Naive thymus-derived CD4-positive, alpha-beta T cell (primary cell): ENCODE measurements around the gene AMBN. TPM values are rescaled to one million over a fixed set of nuclear protein-coding genes. Genes with fewer than 3 reads are reported as not detected.
"Not testable (repeated sequence)": the region's sequence is repeated elsewhere in the genome, so short reads cannot be mapped to it uniquely, and the experiment has no call there.

Experiments used
- ATAC-seq: fragments of 150-1000 bp; cut with Tn5 transposase; 2 replicates; pipeline ENCODE4 v1.10.0; 2021; ENCODE audit warnings: mild to moderate bottlenecking, moderate library complexity
- CTCF ChIA-PET: fragments of 350-600 bp; sonication (Branson Sonifier 250); formaldehyde crosslinking; loops from one replicate; lab custom pipeline; 2021; ENCODE audit warnings: antibody characterized with exemption; lab: Charles Lee
- POLR2A ChIA-PET: fragments of 350-600 bp; sonication (Branson Sonifier 250); formaldehyde crosslinking; loops from one replicate; lab custom pipeline; 2021; ENCODE audit warnings: antibody characterized with exemption, inconsistent platforms; lab: Charles Lee
- DNase-seq, 9 donors: peaks; one replicate each; pipeline versions ENCODE4 v3.0.0 to v3.0.0-alpha.2; 2020 to 2022; ENCODE audit warnings: mixed read lengths in 1 of 9
- H3K27ac ChIP-seq: one replicate; pipeline ENCODE4 v1.7.0; 2013; ENCODE audit warnings: mild to moderate bottlenecking, low read depth, low read length, moderate library complexity
- H3K27me3 ChIP-seq, 2 donors: one replicate each; pipeline ENCODE4 v1.7.0; 2013; ENCODE audit warnings: low read length in 2 of 2, mild to moderate bottlenecking in 2 of 2, moderate library complexity in 2 of 2; ENCODE audit not compliant: control insufficient read depth in 2 of 2, insufficient read depth in 2 of 2
- H3K36me3 ChIP-seq, 3 experiments: 1 replicate in 2 of 3; 2 replicates in 1 of 3; pipeline ENCODE4 v1.7.0; 2013; ENCODE audit warnings: low read length in 3 of 3, mild to moderate bottlenecking in 3 of 3, moderate library complexity in 1 of 3; ENCODE audit not compliant: insufficient read depth in 3 of 3, control insufficient read depth in 2 of 3
- H3K4me1 ChIP-seq, 2 donors: one replicate each; pipeline ENCODE4 v1.7.0; 2013; ENCODE audit warnings: low read length in 2 of 2, mild to moderate bottlenecking in 2 of 2, moderate library complexity in 1 of 2; ENCODE audit not compliant: control insufficient read depth in 2 of 2, insufficient read depth in 2 of 2
- H3K4me3 ChIP-seq: 2 replicates; pipeline ENCODE4 v1.7.0; 2013; ENCODE audit warnings: mild to moderate bottlenecking, low read length
- H3K9me3 ChIP-seq, 3 experiments: 1 replicate in 2 of 3; 2 replicates in 1 of 3; pipeline ENCODE4 v1.7.0; 2013; ENCODE audit warnings: low read length in 3 of 3; ENCODE audit not compliant: control insufficient read depth in 2 of 3
- H3K27ac Mint-ChIP-seq, 9 donors: one replicate each; pipeline ENCODE4 v1.8.0; 2020 to 2022; ENCODE audit warnings: mixed read lengths in 9 of 9, mild to moderate bottlenecking in 8 of 9, moderate library complexity in 5 of 9, inconsistent platforms in 2 of 9
- H3K27me3 Mint-ChIP-seq, 5 donors: one replicate each; pipeline ENCODE4 v1.8.0; 2021 to 2022; ENCODE audit warnings: mixed read lengths in 5 of 5, mild to moderate bottlenecking in 1 of 5
- H3K36me3 Mint-ChIP-seq, 5 donors: one replicate each; pipeline ENCODE4 v1.8.0; 2020 to 2022; ENCODE audit warnings: mixed read lengths in 5 of 5, mild to moderate bottlenecking in 3 of 5, inconsistent platforms in 1 of 5
- H3K4me1 Mint-ChIP-seq, 7 donors: one replicate each; pipeline ENCODE4 v1.8.0; 2020 to 2022; ENCODE audit warnings: mixed read lengths in 7 of 7, mild to moderate bottlenecking in 3 of 7, inconsistent platforms in 1 of 7
- H3K4me3 Mint-ChIP-seq, 10 donors: one replicate each; pipeline ENCODE4 v1.8.0; 2020 to 2022; ENCODE audit warnings: mild to moderate bottlenecking in 10 of 10, mixed read lengths in 10 of 10, moderate library complexity in 6 of 10, inconsistent platforms in 2 of 10
- H3K9me3 Mint-ChIP-seq, 11 donors: one replicate each; pipeline ENCODE4 v1.8.0; 2020 to 2022; ENCODE audit warnings: mixed read lengths in 11 of 11, mild to moderate bottlenecking in 4 of 11, inconsistent platforms in 1 of 11, moderate library complexity in 1 of 11
- intact Hi-C, 2 donors: fragments of 100-400 bp; cut with micrococcal nuclease; formaldehyde crosslinking; loops; one replicate each; pipeline ENCODE4 v1.15.1; 2023
- polyA plus RNA-seq, 2 donors: library from polyadenylated mRNA; unstranded; fragments of 300-500 nt; fragmentation: Illumina TruSeq; gene quantifications; one replicate each; pipeline ENCODE4 v1.2.3, GENCODE V29; 2021
- total RNA-seq, 6 experiments: library from RNA in 5 of 6; stranded (reverse) in 5 of 6; gene quantifications; 1 replicate in 5 of 6; 2 replicates in 1 of 6; pipeline ENCODE4 v1.2.3 and lab custom pipeline; 2021 to 2026

Gene AMBN
- total and polyA plus RNA-seq, 7 experiments from 2014 or later, result not detected

GRCh38 chr4:70650741-70651140, 58.7 kb downstream of the AMBN start:
- H3K9me3 ChIP-seq, DNase-seq, H3K27me3 ChIP-seq, H3K4me1 ChIP-seq, POLR2A ChIA-PET, H3K36me3 ChIP-seq, ATAC-seq, H3K4me3 ChIP-seq, H3K4me1 Mint-ChIP-seq, H3K9me3 Mint-ChIP-seq, H3K4me3 Mint-ChIP-seq, H3K27ac ChIP-seq, H3K36me3 Mint-ChIP-seq: not testable (repeated sequence)
- CTCF ChIA-PET, result interaction anchor here (0.7 to 1.8 kb wide), 3 partner anchors 357 to 360 kb away, joined by 5 to 10 read pairs (median 7); no protein-coding TSS in a partner anchor
- intact Hi-C loops, result loop anchor here (5.0 kb wide), 3 partner anchors 252 to 532 kb away; partner anchors contain the start of gene MOB1B (in 1 of the 2)
- Mint-ChIP-seq H3K27me3 (peaks cover 0 to 22% (median 3%) of the 10 kb centered on the region in 5 donors), H3K27ac (peak overlapping the region in 1 of 9 donors; percentile 41)

DNA sequence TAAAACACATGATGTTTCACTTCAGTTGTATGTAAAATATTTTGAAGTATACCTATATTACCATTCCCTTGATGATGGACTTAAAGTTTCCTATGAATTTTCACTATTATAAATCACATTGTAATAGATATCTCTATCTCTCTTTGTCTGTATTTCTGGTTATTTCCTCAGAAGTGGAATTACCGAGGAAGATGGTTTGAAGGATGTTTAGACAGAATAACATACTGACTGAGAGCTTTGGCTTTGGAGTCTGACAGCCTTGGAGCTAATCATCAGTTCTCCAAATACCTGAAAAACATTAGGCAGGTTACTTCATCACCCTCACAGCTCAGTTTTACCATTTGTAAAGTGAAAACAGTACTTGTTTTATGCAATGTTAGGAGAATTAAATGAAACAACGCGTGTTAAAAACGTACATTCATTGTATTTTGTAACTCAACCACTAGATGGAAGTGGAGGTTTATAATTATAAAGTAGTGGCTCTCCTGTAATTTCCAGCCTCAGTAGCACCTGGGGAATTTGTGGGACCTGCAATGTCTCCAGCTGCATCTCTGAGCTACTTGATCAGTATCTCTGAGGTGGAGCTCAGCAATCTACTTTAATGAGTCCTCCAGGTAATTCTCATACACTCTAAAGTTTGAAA, 59.9 kb downstream of the AMBN start:
- Mint-ChIP-seq H3K4me3 (no peak overlapping the region), H3K27ac (no peak overlapping the region), H3K4me1 (peaks cover 0 to 6% (median 0%) of the 10 kb centered on the region in 7 donors), H3K9me3 (no peaks in the 10 kb centered on the region), H3K36me3 (no peaks in the 10 kb centered on the region), H3K27me3 (peaks cover 0 to 25% (median 3%) of the 10 kb centered on the region in 5 donors)
- no peaks in the 10 kb centered on the region for H3K9me3 ChIP-seq
- H3K4me1 ChIP-seq, result no peaks in the 10 kb centered on the region
- ATAC-seq (peak; percentile 61), DNase-seq (peak in 6 of 9 donors; percentile 12 to 47 (median 40))
- POLR2A ChIA-PET, result interaction anchor here (0.6 kb wide), 2 partner anchors 167 to 353 kb away, joined by 4 to 5 read pairs; no protein-coding TSS in a partner anchor
- CTCF ChIA-PET, result interaction anchor here (0.6 to 1.8 kb wide), 17 partner anchors 9 to 584 kb away, joined by 3 to 10 read pairs (median 3); partner anchors contain the start of gene ENAM
- intact Hi-C loops, result loop anchor here (1.0 to 5.0 kb wide), 16 partner anchors 36 to 1651 kb away; partner anchors contain the start of genes MOB1B (in 2 of the 2) and UTP3 (in 2 of the 2)
- no peak overlapping the region for H3K4me3 ChIP-seq
- H3K36me3 ChIP-seq, result no peaks in the 10 kb centered on the region
- no peak overlapping the region for H3K27ac ChIP-seq
- H3K27me3 ChIP-seq, result no peaks in the 10 kb centered on the region

GRCh38 chr4:70654605-70655011, 62.6 kb downstream of the AMBN start:
- H3K36me3 Mint-ChIP-seq, result no peaks in the 10 kb centered on the region
- DNase-seq (no peak), ATAC-seq (peak; percentile 69)
- H3K4me1 Mint-ChIP-seq, result peaks cover 0 to 8% (median 0%) of the 10 kb centered on the region in 7 donors
- no peak overlapping the region for H3K4me3 ChIP-seq
- ChIA-PET CTCF (interaction anchor here (0.6 to 1.0 kb wide), 2 partner anchors 11 to 368 kb away, joined by 3 to 4 read pairs; no protein-coding TSS in a partner anchor), POLR2A (no interaction called here)
- no peak overlapping the region for H3K4me3 Mint-ChIP-seq
- H3K36me3 ChIP-seq, result no peaks in the 10 kb centered on the region
- no peaks in the 10 kb centered on the region for H3K9me3 ChIP-seq
- intact Hi-C loops, result loop anchor here (5.0 kb wide), 3 partner anchors 248 to 528 kb away; partner anchors contain the start of gene MOB1B (in 1 of the 2)
- H3K27me3 Mint-ChIP-seq, result peaks cover 0 to 32% (median 6%) of the 10 kb centered on the region in 5 donors
- no peak overlapping the region for H3K27ac Mint-ChIP-seq
- no peak overlapping the region for H3K27ac ChIP-seq
- H3K4me1 ChIP-seq, result no peaks in the 10 kb centered on the region
- H3K27me3 ChIP-seq, result no peaks in the 10 kb centered on the region
- no peaks in the 10 kb centered on the region for H3K9me3 Mint-ChIP-seq

Other genes starting within 250 kb of the AMBN start
- gene SMR3A, start 231.5 kb upstream of the AMBN start, total RNA-seq, result not detected
- gene SMR3A, start 231.5 kb upstream of the AMBN start, polyA plus RNA-seq, result not detected
- gene SMR3B, start 209.1 kb upstream of the AMBN start, total RNA-seq, result not detected
- gene SMR3B, start 209.1 kb upstream of the AMBN start, polyA plus RNA-seq, result not detected
- not detected for gene OPRPN, start 194.3 kb upstream of the AMBN start, total RNA-seq
- not detected for gene OPRPN, start 194.3 kb upstream of the AMBN start, polyA plus RNA-seq
- gene MUC7, start 120.1 kb upstream of the AMBN start, total RNA-seq, result not detected
- gene MUC7, start 120.1 kb upstream of the AMBN start, polyA plus RNA-seq, result not detected
- not detected for gene AMTN, start 73.7 kb upstream of the AMBN start, total RNA-seq
- not detected for gene AMTN, start 73.7 kb upstream of the AMBN start, polyA plus RNA-seq
- gene ENAM, start 36.5 kb downstream of the AMBN start, total RNA-seq, result not detected
- not detected for gene ENAM, start 36.5 kb downstream of the AMBN start, polyA plus RNA-seq
- 100 to 1,000 TPM in 1 of 5 experiments, 10 to 100 TPM in 1, not detected in 3; 71.5 to 223 TPM for gene JCHAIN, start 74.3 kb downstream of the AMBN start, total RNA-seq
- gene JCHAIN, start 74.3 kb downstream of the AMBN start, polyA plus RNA-seq, result 1 to 10 TPM in 1 of 2 donors, under 1 TPM in 1; 0.81 to 2.3 TPM
- 10 to 100 TPM; 17.4 to 44.9 (median 36.5) TPM for gene UTP3, start 96.3 kb downstream of the AMBN start, total RNA-seq
- 10 to 100 TPM; 11.3 to 23.2 TPM for gene UTP3, start 96.3 kb downstream of the AMBN start, polyA plus RNA-seq
- 10 to 100 TPM; 17.3 to 41.2 (median 39.3) TPM for gene RUFY3, start 129.7 kb downstream of the AMBN start, total RNA-seq
- 1 to 10 TPM; 4.0 to 5.7 TPM for gene RUFY3, start 129.7 kb downstream of the AMBN start, polyA plus RNA-seq
- 10 to 100 TPM; 35.9 to 76.0 (median 48.0) TPM for gene GRSF1, start 247.6 kb downstream of the AMBN start, total RNA-seq
- gene GRSF1, start 247.6 kb downstream of the AMBN start, polyA plus RNA-seq, result 100 to 1,000 TPM in 1 of 2 donors, 10 to 100 TPM in 1; 89.9 to 111 TPM